T-helper 9 cell (primary cell): Measurements from ENCODE around the gene TAS2R40.
"Not testable (repeated sequence)": the region's sequence is repeated elsewhere in the genome, so short reads cannot be mapped to it uniquely, and the experiment has no call there.

ENCODE experiments used
- DNase-seq: peaks from one replicate; pipeline ENCODE4 v3.0.0-alpha.2; 2020

Gene TAS2R40

DNA sequence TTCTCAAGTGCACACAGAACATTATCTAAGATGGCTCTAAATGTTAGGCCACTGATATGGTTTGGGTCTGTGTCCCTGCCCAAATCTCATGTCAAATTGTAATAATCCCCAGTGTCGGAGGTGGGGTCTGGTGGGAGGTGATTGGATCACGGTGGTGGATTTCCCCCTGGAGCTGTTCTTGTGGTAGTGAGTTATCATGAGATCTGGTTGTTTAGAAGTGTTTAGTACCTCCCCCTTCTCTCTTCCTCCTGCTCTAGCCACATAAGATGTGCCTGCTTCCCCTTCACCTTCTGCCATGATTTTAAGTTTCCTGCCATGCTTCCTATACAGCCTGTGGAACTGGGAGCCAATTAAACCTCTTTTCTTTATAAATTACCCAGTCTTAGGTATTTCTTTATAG is 30.2 kb downstream of the TAS2R40 start:
- DNase-seq, result no peak

- no peak for DNase-seq
Observed at GRCh38 chr7:143255564-143255963, 33.7 kb downstream of the TAS2R40 start.

GRCh38 chr7:143256325-143256724 is 34.5 kb downstream of the TAS2R40 start:
- no peak for DNase-seq

- DNase-seq, result no peak
Observed at GRCh38 chr7:143256932-143257331, 35.1 kb downstream of the TAS2R40 start.

DNA sequence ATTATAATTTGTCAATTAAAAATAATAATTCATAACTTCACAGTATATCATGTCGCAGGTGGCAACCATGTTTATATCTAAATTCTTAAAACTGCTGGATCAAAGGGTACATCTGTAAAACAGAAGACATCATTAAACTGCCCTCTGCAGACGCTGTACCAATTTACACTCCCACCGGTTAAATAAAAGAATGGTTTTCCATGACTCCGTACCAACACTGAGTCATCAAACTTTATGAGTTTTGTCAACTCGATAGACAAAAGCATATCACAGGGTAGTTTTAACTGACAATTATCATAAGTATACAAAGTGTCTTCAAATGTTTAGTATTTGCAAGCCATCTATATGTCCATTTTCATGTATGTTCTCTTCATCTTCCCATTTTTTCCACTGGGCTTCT is 35.7 kb downstream of the TAS2R40 start:
- no peak for DNase-seq

GRCh38 chr7:143258831-143259230 is 37.0 kb downstream of the TAS2R40 start:
- DNase-seq, result no peak

GRCh38 chr7:143259765-143260164 is 37.9 kb downstream of the TAS2R40 start:
- DNase-seq, result no peak

- DNase-seq, result no peak
Observed at GRCh38 chr7:143261901-143262300, 40.1 kb downstream of the TAS2R40 start.

DNA sequence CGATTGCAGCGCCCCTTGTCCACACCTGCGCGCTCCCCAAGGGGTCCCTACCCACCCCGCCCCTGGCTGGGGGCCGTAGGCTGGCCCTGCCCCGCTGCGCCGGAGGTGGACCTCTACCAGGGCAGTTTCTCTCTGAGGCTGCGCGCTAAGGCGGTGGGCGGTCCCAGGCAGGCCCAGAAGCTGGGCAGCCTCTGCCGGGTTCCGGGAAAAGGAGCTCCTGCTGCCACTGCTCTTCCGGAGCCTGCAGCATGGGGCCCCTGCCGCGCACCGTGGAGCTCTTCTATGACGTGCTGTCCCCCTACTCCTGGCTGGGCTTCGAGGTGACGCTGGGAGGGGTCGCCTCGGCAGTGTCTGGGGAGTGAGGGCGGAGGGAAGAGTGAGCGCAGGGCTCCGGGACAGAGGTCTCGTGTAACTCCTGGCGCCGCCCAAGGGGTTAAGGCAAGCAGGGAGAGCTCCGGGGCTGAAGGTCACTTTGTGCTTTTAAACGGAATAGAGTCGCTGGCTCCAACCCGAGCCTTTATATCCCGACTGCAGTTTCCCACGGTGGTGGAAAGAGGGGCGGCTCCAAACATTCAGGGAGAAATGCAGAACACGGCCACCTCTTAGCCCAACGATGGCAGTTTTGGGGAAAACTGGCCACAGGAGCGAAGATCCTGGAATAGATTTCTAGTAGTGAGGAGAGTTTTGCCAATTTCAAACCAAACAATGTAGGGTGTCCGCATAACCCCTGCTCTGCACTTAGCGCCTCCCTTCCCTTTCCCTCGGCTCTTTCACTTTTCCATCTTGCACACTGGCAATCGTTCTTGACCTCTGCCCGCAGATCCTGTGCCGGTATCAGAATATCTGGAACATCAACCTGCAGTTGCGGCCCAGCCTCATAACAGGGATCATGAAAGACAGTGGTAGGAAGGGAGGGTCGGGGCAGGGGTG is 41.7 kb downstream of the TAS2R40 start, which contains the start of gene GSTK1:
GSTK1 (plus strand) TSS at position 176 of the 930 bp plus-strand sequence; CDS start at position 249, 73 bp downstream.
- DNase-seq, result peak; percentile 69

- DNase-seq, result not testable (repeated sequence)
Observed at GRCh38 chr7:143264196-143264568, 42.3 kb downstream of the TAS2R40 start.

DNA sequence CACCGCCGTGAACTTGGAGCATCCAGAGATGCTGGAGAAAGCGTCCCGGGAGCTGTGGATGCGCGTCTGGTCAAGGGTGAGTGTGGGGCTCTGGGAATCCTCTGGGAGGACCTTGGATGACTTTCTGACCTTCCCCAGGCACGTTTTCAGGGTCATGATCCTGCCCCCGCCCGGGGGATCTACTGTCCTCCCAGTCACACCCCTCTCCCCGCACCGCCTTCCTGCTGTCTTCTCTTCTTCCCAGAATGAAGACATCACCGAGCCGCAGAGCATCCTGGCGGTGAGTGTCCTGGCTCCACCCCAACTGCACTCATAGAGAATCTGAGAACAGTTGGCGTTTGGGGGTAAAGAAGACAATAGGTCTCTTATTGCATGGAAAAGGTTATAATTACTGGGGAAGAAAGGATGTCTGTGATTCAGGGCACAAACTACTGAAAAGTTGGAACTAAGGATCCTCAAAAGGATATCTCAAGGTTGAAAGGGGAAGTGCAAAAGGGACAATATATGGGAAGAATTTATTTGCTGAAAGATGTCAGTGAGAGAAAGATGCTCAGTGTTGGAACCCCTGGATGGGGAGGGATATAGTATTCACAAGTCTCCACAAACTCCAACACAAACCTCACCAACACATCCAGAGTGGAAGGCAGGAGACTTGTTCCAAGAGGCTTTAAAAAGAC is 43.3 kb downstream of the TAS2R40 start:
- no peak for DNase-seq

GRCh38 chr7:143269251-143269650 is 47.4 kb downstream of the TAS2R40 start:
- DNase-seq, result no peak

DNA sequence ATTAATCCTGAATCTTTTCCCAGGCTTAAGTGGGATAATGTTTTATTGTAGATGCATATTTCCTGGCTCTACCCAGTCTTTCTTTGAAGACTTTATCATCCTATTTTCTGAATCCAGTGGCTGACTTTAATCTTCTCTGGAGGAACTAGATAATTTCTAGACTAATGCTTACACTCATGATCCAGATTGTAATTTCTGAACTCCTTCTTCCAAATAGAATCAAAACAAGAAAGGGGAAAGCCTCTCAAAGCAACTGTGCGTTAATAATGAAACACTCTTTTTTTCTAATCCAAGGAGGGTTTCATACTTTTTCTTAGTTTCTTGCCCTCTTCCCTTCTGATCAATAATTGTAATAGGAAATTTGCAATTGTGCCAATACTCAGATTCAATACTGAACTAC is 49.4 kb downstream of the TAS2R40 start:
- no peak for DNase-seq
